Measurements from ENCODE around the gene CDCA4.
A peak's percentile ranks its signal among the peaks of the same experiment; 100 is the strongest.

CDCA4 gene

GRCh38 chr14:105011312-105011990, 9.4 kb downstream of the CDCA4 start:
- no peak for DNase-seq

- DNase-seq, result no peak
Observed at GRCh38 chr14:105010891-105011291, 10.0 kb downstream of the CDCA4 start.

- DNase-seq, result no peak
Observed at GRCh38 chr14:105010106-105010505, 10.8 kb downstream of the CDCA4 start.

GRCh38 chr14:105007593-105008264, 13.2 kb downstream of the CDCA4 start:
- DNase-seq, result no peak

- DNase-seq, result no peak
Observed at GRCh38 chr14:105006831-105007592, 13.9 kb downstream of the CDCA4 start.

GRCh38 chr14:105005929-105006830, 14.7 kb downstream of the CDCA4 start:
- no peak for DNase-seq

GRCh38 chr14:105005329-105005928, 15.5 kb downstream of the CDCA4 start:
- DNase-seq, result no peak

- no peak for DNase-seq
Observed at GRCh38 chr14:104999361-104999760, 21.5 kb downstream of the CDCA4 start.

- DNase-seq, result no peak
Observed at GRCh38 chr14:104998801-104999200, 22.1 kb downstream of the CDCA4 start.

GRCh38 chr14:104996483-104996882, 24.4 kb downstream of the CDCA4 start:
- no peak for DNase-seq

- no peak for DNase-seq
Observed at GRCh38 chr14:104996032-104996431, 24.9 kb downstream of the CDCA4 start.

GRCh38 chr14:104994978-104995377, 25.9 kb downstream of the CDCA4 start:
- DNase-seq, result no peak

GRCh38 chr14:104993808-104994591, 26.9 kb downstream of the CDCA4 start:
- no peak for DNase-seq

- no peak for DNase-seq
Observed at GRCh38 chr14:104993306-104993705, 27.6 kb downstream of the CDCA4 start.

- no peak for DNase-seq
Observed at GRCh38 chr14:104992501-104992900, 28.4 kb downstream of the CDCA4 start.

- DNase-seq, result no peak
Observed at GRCh38 chr14:104991896-104992230, 29.0 kb downstream of the CDCA4 start.

GRCh38 chr14:104989951-104990303, 31.0 kb downstream of the CDCA4 start:
- no peak for DNase-seq

- no peak for DNase-seq
Observed at GRCh38 chr14:104989236-104989950, 31.5 kb downstream of the CDCA4 start.

GRCh38 chr14:104986487-104987164, 34.3 kb downstream of the CDCA4 start:
- no peak for DNase-seq

- peak in 1 of 2 experiments; percentile 79 for DNase-seq
Observed at GRCh38 chr14:104985675-104986486, 35.0 kb downstream of the CDCA4 start, which contains the start of gene CLBA1. Gene CLBA1 (plus strand): TSS chr14:104985788. CDS start chr14:104986432, 644 bp downstream.
